Gastrocnemius medialis (tissue), 4 donors: ENCODE measurements around the gene PARVA.

ENCODE experiments used
- POLR2A ChIP-seq, 2 donors: fragments of 450-650 bp; IDR thresholded peaks; one replicate each; pipeline ENCODE4 v1.6.1; 2017; ENCODE audit warnings: antibody characterized with exemption in 2 of 2, mild to moderate bottlenecking in 2 of 2, moderate library complexity in 2 of 2
- TF ChIP-seq, protein P1 (sequence below), 5 experiments: fragments of 450-650 bp in 3 of 5; fragments of 200-600 bp in 2 of 5; sonication (generic) in 2 of 5; IDR thresholded peaks in 4 of 5; conservative IDR thresholded peaks in 1 of 5; 1 replicate in 4 of 5; 2 replicates in 1 of 5; pipeline ENCODE4 v1.5.1; 2016 to 2019; ENCODE audit warnings: antibody characterized with exemption in 5 of 5, mild to moderate bottlenecking in 3 of 5, moderate library complexity in 3 of 5

DNA sequence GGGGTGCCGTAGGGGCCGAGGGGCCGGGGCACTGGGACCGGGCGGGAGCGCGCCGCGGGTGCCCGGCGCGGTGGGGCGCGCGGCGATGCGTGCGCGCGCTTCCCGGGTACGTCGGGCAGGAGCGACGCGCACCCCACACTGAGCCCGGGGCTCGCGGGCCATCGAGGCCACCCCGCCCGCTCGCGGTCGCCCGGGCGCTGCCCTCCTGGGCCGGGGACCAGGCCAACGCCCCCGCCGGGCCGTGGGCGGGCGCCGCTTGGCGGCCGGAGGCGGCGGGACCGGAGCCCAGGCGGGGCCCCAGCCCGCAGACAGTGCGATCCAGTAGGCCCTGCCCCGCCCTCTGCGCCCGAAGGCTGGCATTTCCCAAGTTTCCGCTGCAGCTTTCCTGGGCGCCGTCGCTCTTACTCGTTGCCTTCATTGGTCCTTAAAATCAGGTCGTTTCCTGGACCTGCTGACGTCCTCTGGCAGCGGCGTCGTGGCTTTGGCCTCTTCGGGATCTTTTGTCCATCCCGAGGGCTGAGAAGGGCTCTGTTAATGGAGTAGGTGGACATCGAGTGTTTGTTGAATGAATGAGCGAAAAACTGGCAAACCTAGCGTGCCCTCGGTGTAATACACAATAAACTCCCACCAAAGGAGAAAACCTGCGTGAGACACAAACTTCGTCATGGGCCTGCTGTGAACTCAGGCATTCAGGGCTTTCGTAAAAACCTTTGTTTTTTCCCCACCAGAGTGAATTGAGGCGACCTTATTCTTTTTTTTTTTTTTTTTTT lies 638 bp downstream of the PARVA start:
- peak; percentile 22 to 50 for TF ChIP-seq POLR2A (IDR thresholded peaks at IDR 0.05)
- TF ChIP-seq, protein P1, sequence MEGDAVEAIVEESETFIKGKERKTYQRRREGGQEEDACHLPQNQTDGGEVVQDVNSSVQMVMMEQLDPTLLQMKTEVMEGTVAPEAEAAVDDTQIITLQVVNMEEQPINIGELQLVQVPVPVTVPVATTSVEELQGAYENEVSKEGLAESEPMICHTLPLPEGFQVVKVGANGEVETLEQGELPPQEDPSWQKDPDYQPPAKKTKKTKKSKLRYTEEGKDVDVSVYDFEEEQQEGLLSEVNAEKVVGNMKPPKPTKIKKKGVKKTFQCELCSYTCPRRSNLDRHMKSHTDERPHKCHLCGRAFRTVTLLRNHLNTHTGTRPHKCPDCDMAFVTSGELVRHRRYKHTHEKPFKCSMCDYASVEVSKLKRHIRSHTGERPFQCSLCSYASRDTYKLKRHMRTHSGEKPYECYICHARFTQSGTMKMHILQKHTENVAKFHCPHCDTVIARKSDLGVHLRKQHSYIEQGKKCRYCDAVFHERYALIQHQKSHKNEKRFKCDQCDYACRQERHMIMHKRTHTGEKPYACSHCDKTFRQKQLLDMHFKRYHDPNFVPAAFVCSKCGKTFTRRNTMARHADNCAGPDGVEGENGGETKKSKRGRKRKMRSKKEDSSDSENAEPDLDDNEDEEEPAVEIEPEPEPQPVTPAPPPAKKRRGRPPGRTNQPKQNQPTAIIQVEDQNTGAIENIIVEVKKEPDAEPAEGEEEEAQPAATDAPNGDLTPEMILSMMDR (IDR thresholded peaks at IDR 0.05 in 4 of 5, conservative IDR thresholded peaks at IDR 0.05 in 1 of 5), result peak in 2 of 5 experiments; percentile 17 to 30
